Measurements from ENCODE around the gene CACNA2D2.

CACNA2D2 gene

GRCh38 chr3:50327943-50328691 is 175.3 kb downstream of the CACNA2D2 start, which contains the start of gene TUSC2:
Gene TUSC2, minus strand, starts transcription at chr3:50328223. Its CDS starts 124 bp downstream, at chr3:50328099.
- TF ChIP-seq CTCF (IDR thresholded peaks at IDR 0.05; ENCODE audit: borderline replicate concordance, insufficient read depth, low read depth, low read length): no peak
- H3K4me3 ChIP-seq (ENCODE audit: low read depth, low read length): peak within 1 kb of the TSS; percentile 81

GRCh38 chr3:50327129-50327528 is 176.3 kb downstream of the CACNA2D2 start:
- peak overlapping the region; percentile 81 for H3K4me3 ChIP-seq (ENCODE audit: low read depth, low read length)
- no peak for TF ChIP-seq CTCF (IDR thresholded peaks at IDR 0.05; ENCODE audit: borderline replicate concordance, insufficient read depth, low read depth, low read length)

GRCh38 chr3:50326182-50326541 is 177.3 kb downstream of the CACNA2D2 start:
- no peak overlapping the region for H3K4me3 ChIP-seq (ENCODE audit: low read depth, low read length)
- no peak for TF ChIP-seq CTCF (IDR thresholded peaks at IDR 0.05; ENCODE audit: borderline replicate concordance, insufficient read depth, low read depth, low read length)

- TF ChIP-seq CTCF (IDR thresholded peaks at IDR 0.05; ENCODE audit: borderline replicate concordance, insufficient read depth, low read depth, low read length): no peak
Measured at GRCh38 chr3:50325497-50326181, 177.8 kb downstream of the CACNA2D2 start.

GRCh38 chr3:50325113-50325480 is 178.3 kb downstream of the CACNA2D2 start:
- TF ChIP-seq CTCF (IDR thresholded peaks at IDR 0.05; ENCODE audit: borderline replicate concordance, insufficient read depth, low read depth, low read length): no peak
- H3K4me3 ChIP-seq (ENCODE audit: low read depth, low read length): no peak overlapping the region

More at GRCh38 chr3:50325497-50326181, 177.8 kb downstream of the CACNA2D2 start:
- H3K4me3 ChIP-seq (ENCODE audit: low read depth, low read length): no peak overlapping the region

GRCh38 chr3:50324351-50325112 is 178.9 kb downstream of the CACNA2D2 start:
- H3K4me3 ChIP-seq (ENCODE audit: low read depth, low read length): no peak overlapping the region
- TF ChIP-seq CTCF (IDR thresholded peaks at IDR 0.05; ENCODE audit: borderline replicate concordance, insufficient read depth, low read depth, low read length): peak; percentile 85

Data from GM12875 (cell line).